Nucleus accumbens (tissue), 56 donors: ENCODE results near the gene LBP.
"Not testable (repeated sequence)": the region's sequence is repeated elsewhere in the genome, so short reads cannot be mapped to it uniquely, and the experiment has no call there.

Source experiments
- DNase-seq, 56 donors: peaks; one replicate each; lab custom pipeline; 2025; lab: John Stamatoyannopoulos, UW

Gene LBP

DNA sequence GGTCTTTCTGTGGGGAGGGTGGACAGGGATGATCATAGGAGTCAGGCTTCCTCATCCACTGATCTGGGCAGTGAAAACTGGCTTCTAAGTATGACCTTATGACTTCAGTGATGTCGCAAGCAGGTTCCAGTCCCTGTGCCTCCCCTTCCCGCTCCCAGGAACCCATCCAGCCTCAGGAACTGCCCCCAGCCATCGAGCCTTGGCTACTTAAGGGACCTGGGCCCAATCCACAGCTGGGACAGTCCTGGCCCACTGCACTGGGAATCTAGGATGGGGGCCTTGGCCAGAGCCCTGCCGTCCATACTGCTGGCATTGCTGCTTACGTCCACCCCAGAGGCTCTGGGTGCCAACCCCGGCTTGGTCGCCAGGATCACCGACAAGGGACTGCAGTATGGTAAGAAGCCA lies at the start of gene LBP:
Gene LBP (plus strand): TSS at position 236 of the 405 bp plus-strand sequence. CDS start 35 bp downstream, at position 271.
- DNase-seq, result no peak

- DNase-seq, result no peak
Measured at GRCh38 chr20:38297916-38298674, 48.2 kb upstream of the LBP start.

- peak in 40 of 56 donors; percentile 8 to 71 (median 41) for DNase-seq
Measured at GRCh38 chr20:38298768-38299288, 47.5 kb upstream of the LBP start.

DNA sequence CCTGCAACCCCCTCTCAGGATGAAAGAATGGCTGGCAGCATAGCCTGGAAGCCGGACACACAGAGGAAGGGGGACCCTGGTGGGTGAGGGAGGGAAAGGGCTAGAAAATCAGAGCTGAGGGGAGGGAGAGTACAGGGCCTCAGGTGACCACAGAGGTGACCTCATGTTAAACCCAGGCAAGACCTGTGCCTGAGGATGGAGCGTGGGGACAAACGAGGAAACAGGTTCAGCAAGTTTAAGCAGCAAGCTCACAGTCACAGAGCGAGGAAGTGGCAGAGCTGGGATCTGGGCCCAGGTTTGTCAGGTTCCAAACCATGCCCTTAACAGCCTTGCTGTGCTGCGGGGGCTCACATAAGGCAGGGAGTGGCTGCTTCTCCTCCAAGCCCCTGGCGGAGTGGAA lies 46.3 kb upstream of the LBP start:
- no peak for DNase-seq

DNA sequence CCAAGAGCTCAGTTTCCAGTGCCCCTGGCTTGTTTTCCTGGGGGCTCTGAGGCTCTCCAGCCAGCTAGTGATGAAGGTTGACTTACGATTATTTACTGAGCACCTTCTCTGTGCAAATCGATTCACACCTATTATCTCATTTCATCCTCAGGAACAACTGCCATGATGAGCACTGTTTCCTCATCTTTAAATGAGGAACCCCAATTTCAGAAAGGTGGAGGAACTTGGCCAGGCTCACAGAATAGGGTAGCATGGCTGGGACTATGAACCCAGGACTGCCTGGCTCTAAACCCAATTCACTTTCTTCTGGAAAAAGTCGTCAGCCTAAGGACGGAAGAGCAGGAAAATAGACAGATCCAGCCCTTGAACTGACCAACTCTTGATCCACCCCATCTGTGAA lies 45.8 kb upstream of the LBP start:
- DNase-seq, result no peak

GRCh38 chr20:38301309-38301708 lies 45.0 kb upstream of the LBP start:
- no peak for DNase-seq

DNA sequence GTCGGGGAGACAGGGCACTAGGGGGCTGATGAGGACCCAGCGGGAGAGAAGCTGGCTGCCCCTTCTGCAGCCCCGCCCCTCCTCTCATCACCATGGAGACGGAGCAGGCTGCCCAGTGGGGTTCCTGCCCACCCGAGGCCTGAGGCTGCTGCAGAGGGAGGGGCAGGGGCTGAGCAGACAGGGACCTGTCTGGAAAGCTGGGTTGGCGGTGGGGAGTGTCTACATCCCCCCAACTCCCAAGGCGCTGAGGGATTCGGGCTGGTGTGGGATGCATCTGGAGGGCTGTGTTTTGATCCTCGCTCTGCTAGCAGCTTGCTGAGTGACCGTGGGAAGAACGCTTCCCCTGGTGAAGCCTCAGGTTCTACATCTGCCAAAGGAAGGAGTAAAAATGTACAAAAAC lies 43.5 kb upstream of the LBP start:
- peak in 5 of 56 donors; percentile 2 to 17 (median 11) for DNase-seq

GRCh38 chr20:38303908-38304379 lies 42.3 kb upstream of the LBP start, which contains the start of gene BPI:
TSS of gene BPI (plus strand) at chr20:38304156. CDS start at chr20:38304224, 68 bp downstream.
- peak in 3 of 56 donors; percentile 9 to 15 (median 13) for DNase-seq

DNA sequence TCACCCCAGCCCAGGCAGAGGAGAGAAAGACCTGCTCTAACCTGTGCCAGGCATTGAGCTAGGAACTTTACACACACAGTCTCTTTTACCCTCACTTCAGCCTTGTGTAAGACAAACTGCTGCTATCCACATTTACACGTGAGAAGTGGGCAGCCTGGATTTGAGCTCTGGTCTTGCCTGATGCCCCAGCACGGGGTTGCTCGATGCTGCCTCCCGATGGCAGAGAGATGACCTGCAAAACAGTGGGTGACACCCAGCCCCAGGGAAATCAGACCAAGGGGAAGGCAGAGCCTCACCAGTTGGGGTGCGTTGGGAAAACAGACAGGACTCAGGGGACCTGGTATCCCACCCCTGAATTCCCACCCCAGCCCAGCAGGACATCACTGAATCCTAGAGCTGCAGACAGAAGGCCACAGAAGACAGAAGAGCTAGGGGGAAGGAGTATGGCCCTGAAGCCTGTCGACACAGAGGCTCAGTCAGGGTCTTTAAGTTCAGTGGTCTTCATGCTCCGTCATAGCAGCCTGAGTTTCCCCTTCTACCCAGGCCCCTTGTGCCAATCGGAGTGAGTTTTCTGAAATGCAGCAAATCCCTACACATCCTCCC lies 41.3 kb upstream of the LBP start:
- peak in 18 of 56 donors; percentile 6 to 58 (median 17) for DNase-seq

DNA sequence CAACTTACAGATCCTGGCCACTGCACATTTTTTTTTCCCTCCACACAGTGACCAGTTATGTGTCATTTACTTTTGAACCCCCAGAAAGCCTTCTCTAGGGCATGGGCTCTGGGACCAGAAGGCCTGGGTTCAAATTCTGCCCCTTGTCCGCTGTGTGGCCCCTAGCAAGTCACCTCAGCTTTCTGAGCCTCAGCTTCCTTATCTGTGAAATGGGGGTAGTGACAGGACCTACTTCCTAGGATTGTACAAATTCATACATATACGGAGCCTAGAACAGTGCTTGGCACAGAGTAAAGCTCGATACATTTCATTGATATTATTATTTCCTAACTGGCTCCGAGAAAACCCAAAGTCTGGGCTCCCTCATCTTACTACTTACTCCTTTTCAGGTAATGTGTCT lies 40.7 kb upstream of the LBP start:
- no peak for DNase-seq

GRCh38 chr20:38306379-38306778 lies 39.9 kb upstream of the LBP start:
- no peak for DNase-seq

- no peak for DNase-seq
Measured at GRCh38 chr20:38307371-38308046, 38.8 kb upstream of the LBP start.

DNA sequence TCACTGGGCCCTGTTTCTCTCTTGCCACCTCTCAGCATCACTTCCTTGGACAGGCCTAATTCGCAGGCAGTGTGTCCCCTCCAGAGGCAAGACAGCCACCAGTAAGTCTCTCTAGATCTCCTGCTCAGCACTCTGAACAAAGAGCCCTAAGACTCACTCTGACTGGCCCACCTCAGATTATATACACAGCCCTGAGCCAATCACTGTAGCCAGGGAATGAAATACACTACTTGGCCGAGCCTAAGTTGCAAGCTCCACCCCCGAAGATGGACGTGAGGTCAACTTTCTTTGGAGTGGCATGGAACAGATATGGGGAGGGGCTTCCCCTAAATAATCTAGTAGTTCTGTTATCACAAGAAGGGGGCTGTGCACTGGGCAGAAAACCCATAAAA lies 38.2 kb upstream of the LBP start:
- no peak for DNase-seq

DNA sequence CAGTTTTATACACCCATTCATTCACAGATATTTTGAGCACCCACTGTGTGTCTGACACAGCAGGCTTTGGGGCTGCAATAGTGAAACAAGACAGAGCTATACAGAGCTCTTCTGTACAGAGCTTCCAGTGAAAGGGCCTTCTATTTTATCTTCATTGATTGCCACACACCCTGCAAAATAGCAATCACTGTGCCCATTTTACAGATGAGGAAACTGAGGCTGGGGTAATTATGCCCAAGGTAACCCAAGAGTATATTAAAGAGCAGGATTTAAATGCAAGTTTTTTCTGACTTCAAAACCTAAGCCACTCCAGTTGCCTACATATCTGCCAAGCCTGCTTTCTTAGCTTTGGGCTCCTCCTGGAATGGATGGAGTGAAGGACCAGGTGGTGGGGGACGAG lies 37.8 kb upstream of the LBP start:
- no peak for DNase-seq

GRCh38 chr20:38311091-38311490 lies 35.2 kb upstream of the LBP start:
- no peak for DNase-seq

DNA sequence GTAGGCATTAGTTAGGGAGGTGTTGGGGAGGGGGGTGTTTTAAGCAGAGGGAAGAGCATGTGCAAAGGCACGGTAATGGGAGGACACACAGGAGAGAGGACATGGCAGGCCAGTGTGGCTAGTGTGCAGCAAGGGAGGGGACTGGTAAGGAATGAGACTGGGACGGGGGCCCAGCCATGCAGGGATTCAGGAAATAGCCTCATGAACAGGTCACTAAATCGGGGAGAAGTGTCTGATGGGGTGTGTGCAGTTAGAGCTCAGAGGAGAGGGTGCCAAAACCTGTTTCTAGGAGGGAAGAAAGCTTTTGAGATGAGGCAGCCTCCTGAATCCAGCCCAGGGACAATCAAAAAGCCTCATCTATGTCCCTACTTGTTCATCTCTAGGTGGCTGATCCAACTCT lies 34.8 kb upstream of the LBP start:
- DNase-seq, result no peak

- DNase-seq, result no peak
Measured at GRCh38 chr20:38313676-38314075, 32.6 kb upstream of the LBP start.

DNA sequence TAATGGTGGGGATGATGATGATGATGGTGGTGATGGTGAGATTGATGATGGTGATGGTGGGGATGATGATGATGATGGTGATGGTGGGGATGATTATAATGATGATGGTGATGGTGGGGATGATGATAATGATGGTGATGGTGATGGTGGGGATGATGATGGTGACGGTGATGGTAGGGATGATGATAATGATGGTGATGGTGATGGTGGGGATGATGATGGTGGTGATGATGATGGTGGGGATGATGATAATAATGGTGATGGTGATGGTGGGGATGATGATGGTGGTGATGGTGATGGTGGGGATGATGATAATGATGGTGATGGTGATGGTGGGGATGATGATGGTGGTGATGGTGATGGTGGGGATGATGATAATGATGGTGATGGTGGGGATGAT lies 31.9 kb upstream of the LBP start:
- DNase-seq, result not testable (repeated sequence)

DNA sequence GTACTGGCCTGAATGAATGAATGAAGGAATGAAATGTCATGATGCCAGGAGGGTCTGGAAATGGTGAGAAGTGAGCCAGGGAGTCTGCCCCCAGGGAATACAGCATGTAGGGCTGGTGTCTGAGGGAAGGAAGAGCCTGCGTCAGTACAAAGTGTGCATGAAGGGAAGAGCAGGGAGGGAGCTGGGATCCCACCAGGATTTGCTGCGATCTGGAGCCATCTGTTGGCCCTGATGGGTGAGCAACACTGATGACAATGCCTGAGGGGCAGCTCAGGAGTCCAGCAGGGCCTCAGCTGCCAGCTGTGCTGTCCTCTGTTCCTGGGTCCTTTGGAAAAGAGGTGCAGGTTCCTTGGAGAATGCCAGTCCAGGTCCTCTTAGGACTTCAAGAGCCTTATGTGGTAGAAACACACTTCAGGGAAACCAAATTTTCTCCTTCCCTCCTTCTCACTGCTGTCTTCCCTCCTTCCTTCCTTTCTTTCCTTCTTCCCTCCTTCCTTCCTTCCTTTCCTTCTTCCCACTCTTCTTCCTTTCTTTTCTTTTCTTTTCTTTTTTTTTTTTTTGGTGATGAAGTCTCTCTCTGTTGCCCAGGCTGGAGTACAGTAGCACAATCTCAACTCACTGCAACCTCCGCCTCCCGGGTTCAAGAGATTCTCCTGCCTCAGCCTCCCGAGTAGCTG lies 30.9 kb upstream of the LBP start:
- DNase-seq, result peak in 23 of 56 donors; percentile 1 to 40 (median 15)

DNA sequence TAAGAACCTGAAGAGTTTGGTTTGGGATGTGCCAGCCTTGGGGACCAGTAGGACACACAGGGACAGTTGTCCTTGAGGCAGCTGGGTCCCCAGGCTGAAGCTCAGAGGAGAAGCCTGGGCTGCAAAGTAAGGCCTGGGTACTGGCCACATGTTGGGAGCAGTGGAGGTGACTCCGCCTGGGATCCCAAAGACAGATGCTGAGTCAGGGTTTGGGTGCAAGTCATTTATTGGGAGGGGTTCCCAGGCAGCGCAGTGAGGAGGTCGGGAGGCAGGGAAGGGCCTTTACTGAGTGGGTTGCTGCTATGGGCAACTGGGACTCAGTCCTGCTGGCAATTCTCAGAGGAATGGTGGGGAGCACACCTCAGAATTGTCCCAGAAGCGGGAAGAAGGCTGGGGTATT lies 29.9 kb upstream of the LBP start:
- no peak for DNase-seq

DNA sequence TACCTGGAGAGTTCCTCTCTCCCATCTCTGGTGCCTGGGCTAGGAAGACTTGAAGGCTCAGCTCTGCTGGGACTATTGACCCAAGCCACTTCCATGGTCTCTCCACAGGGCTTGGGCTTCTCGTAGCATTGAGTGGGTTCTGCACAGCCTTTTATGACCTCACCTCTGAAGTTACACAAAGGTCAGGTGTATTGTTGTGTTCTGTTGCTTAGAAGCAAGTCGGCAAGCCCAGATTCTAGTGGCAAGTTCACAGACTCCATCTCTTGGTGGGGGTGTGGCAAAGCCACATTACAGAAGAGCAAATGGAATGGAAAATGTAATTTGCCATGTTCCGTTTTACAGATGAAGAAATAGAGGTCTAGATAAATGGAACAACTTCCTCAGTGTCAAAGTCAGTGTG lies 28.9 kb upstream of the LBP start:
- DNase-seq, result no peak
